ENCODE data around the gene RHOBTB1.

DNA sequence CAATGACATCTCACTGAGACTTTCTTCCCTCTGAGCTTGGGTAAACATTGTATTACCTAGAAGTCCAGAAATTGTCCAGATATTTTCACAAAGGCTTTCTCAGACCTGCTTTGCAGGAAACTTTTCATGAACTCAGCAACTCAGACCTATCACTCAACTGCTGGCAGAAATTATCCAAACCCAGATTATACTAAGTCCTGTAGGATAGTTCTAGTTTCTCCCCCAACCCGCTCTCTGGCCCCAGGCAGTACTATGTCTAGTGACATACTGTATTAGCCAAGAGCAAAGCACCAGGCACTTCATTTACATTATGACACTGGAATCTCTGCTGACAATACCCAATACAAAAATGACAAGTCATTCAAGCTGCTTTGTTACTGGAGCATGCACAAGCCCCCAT is 75.0 kb downstream of the RHOBTB1 start:
- TF ChIP-seq, protein P1, sequence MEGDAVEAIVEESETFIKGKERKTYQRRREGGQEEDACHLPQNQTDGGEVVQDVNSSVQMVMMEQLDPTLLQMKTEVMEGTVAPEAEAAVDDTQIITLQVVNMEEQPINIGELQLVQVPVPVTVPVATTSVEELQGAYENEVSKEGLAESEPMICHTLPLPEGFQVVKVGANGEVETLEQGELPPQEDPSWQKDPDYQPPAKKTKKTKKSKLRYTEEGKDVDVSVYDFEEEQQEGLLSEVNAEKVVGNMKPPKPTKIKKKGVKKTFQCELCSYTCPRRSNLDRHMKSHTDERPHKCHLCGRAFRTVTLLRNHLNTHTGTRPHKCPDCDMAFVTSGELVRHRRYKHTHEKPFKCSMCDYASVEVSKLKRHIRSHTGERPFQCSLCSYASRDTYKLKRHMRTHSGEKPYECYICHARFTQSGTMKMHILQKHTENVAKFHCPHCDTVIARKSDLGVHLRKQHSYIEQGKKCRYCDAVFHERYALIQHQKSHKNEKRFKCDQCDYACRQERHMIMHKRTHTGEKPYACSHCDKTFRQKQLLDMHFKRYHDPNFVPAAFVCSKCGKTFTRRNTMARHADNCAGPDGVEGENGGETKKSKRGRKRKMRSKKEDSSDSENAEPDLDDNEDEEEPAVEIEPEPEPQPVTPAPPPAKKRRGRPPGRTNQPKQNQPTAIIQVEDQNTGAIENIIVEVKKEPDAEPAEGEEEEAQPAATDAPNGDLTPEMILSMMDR (IDR thresholded peaks at IDR 0.05): no peak
- TF ChIP-seq POLR2A (IDR thresholded peaks at IDR 0.05): no peak
- no peak for TF ChIP-seq POLR2AphosphoS5 (IDR thresholded peaks at IDR 0.05)
- no peak for TF ChIP-seq EP300 (IDR thresholded peaks at IDR 0.05)
